Astrocyte (in vitro differentiated cells and primary cell): ENCODE data around the gene FLT1. TPM values are rescaled to one million over a fixed set of nuclear protein-coding genes. Genes with fewer than 3 reads are reported as not detected.

ENCODE experiments used
- DNase-seq: peaks from one replicate; pipeline ENCODE4 v3.0.0-alpha.2; 2010; ENCODE audit warnings: low read depth
- FAIRE-seq: peaks from 2 replicates; lab custom pipeline; 2011; peaks lifted over from hg19 to GRCh38; lab: Jason Lieb, UNC
- H2AFZ ChIP-seq: 2 replicates; pipeline ENCODE4 v1.6.0; 2012; ENCODE audit warnings: low read depth, low read length, inconsistent platforms
- H3K27ac ChIP-seq: 2 replicates; pipeline ENCODE4 v1.5.1; 2011; ENCODE audit warnings: low read depth, low read length, inconsistent platforms
- H3K27me3 ChIP-seq: 2 replicates; pipeline ENCODE4 v1.6.0; 2011; ENCODE audit warnings: low read length, inconsistent platforms; ENCODE audit not compliant: insufficient read depth
- H3K36me3 ChIP-seq: 2 replicates; pipeline ENCODE4 v1.5.1; 2011; ENCODE audit warnings: low read length, inconsistent platforms; ENCODE audit not compliant: insufficient read depth
- H3K4me1 ChIP-seq: 2 replicates; pipeline ENCODE4 v1.5.1; 2011; ENCODE audit warnings: low read length, inconsistent platforms; ENCODE audit not compliant: insufficient read depth
- H3K4me2 ChIP-seq: 2 replicates; pipeline ENCODE4 v1.6.0; 2012; ENCODE audit warnings: low read length, inconsistent platforms
- H3K4me3 ChIP-seq: 2 replicates; pipeline ENCODE4 v1.5.1; 2011; ENCODE audit warnings: low read depth, mild to moderate bottlenecking, low read length, inconsistent platforms; ENCODE audit not compliant: insufficient read depth
- H3K79me2 ChIP-seq: 2 replicates; pipeline ENCODE4 v1.6.0; 2012; ENCODE audit warnings: mild to moderate bottlenecking, low read length, inconsistent platforms; ENCODE audit not compliant: insufficient read depth
- H3K9ac ChIP-seq: 2 replicates; pipeline ENCODE4 v1.6.0; 2012; ENCODE audit warnings: mild to moderate bottlenecking, low read length, inconsistent platforms
- H3K9me3 ChIP-seq: 2 replicates; pipeline ENCODE4 v1.5.1; 2012; ENCODE audit warnings: low read depth, mild to moderate bottlenecking, low read length, inconsistent platforms; ENCODE audit not compliant: insufficient read depth
- H4K20me1 ChIP-seq: 2 replicates; pipeline ENCODE4 v1.6.0; 2012; ENCODE audit warnings: low read length, inconsistent platforms; ENCODE audit not compliant: insufficient read depth
- H3K27ac Mint-ChIP-seq: one replicate; pipeline ENCODE4 v1.8.0; 2021; ENCODE audit warnings: mild to moderate bottlenecking, mixed read lengths; ENCODE audit not compliant: unreplicated experiment
- H3K27me3 Mint-ChIP-seq: one replicate; pipeline ENCODE4 v1.8.0; 2021; ENCODE audit warnings: low read depth, mixed read lengths; ENCODE audit not compliant: unreplicated experiment
- H3K36me3 Mint-ChIP-seq: one replicate; pipeline ENCODE4 v1.8.0; 2021; ENCODE audit warnings: low read depth, mixed read lengths; ENCODE audit not compliant: unreplicated experiment
- H3K4me1 Mint-ChIP-seq: one replicate; pipeline ENCODE4 v1.8.0; 2021; ENCODE audit warnings: low read depth, mixed read lengths; ENCODE audit not compliant: unreplicated experiment
- H3K4me3 Mint-ChIP-seq: one replicate; pipeline ENCODE4 v1.8.0; 2021; ENCODE audit warnings: mild to moderate bottlenecking, moderate library complexity, mixed read lengths; ENCODE audit not compliant: unreplicated experiment
- H3K9me3 Mint-ChIP-seq: one replicate; pipeline ENCODE4 v1.8.0; 2021; ENCODE audit warnings: mild to moderate bottlenecking, mixed read lengths; ENCODE audit not compliant: unreplicated experiment
- EZH2 ChIP-seq: IDR thresholded peaks from 2 replicates; pipeline ENCODE4 v1.6.1; 2012; ENCODE audit warnings: mild to moderate bottlenecking, low read length, inconsistent platforms; ENCODE audit not compliant: insufficient read depth
- total RNA-seq: library from RNA; stranded (reverse); gene quantifications from 2 replicates; pipeline ENCODE4 v1.2.1, GENCODE V29; 2021
- TF ChIP-seq, protein P1 (sequence below): IDR thresholded peaks from 2 replicates; pipeline ENCODE4 v1.5.1; 2011; ENCODE audit warnings: low read depth, mild to moderate bottlenecking, inconsistent platforms, low read length, moderate library complexity; ENCODE audit not compliant: insufficient read depth

The FLT1 gene
- total RNA-seq, 1 donor from 2014 or later, result 7.3 TPM

DNA sequence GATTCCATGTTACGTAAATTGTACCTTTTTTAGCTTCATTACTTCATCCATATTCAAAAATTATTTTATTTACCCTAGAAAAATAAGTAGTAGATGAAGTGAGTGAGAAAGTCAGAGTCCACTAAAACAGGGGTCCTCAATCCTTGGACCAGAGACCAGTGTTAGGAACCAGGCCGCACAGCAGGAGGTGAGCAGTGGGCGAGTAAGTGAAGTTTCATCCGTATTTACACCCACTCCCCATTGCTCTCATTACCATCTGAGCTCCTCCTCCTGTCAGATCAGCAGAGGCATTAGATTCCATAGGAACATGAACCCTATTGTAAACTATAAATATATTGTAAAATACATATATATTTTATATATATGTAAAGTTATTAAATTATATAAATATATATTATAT is 237.6 kb downstream of the FLT1 start:
- no peaks in the 10 kb centered on the region for H3K27me3 ChIP-seq
- Mint-ChIP-seq H3K27me3 (no peaks in the 10 kb centered on the region), H3K36me3 (peaks cover 11% of the 10 kb centered on the region), H3K9me3 (no peaks in the 10 kb centered on the region), H3K4me1 (peaks cover 3% of the 10 kb centered on the region), H3K4me3 (no peak overlapping the region), H3K27ac (no peak overlapping the region)
- TF ChIP-seq, protein P1, sequence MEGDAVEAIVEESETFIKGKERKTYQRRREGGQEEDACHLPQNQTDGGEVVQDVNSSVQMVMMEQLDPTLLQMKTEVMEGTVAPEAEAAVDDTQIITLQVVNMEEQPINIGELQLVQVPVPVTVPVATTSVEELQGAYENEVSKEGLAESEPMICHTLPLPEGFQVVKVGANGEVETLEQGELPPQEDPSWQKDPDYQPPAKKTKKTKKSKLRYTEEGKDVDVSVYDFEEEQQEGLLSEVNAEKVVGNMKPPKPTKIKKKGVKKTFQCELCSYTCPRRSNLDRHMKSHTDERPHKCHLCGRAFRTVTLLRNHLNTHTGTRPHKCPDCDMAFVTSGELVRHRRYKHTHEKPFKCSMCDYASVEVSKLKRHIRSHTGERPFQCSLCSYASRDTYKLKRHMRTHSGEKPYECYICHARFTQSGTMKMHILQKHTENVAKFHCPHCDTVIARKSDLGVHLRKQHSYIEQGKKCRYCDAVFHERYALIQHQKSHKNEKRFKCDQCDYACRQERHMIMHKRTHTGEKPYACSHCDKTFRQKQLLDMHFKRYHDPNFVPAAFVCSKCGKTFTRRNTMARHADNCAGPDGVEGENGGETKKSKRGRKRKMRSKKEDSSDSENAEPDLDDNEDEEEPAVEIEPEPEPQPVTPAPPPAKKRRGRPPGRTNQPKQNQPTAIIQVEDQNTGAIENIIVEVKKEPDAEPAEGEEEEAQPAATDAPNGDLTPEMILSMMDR, result no peak
- no peak for TF ChIP-seq EZH2
- no peak overlapping the region for H3K4me2 ChIP-seq
- H4K20me1 ChIP-seq, result no peaks in the 10 kb centered on the region
- H3K4me3 ChIP-seq, result no peak overlapping the region
- H2AFZ ChIP-seq, result no peak overlapping the region
- H3K9me3 ChIP-seq, result no peaks in the 10 kb centered on the region
- H3K4me1 ChIP-seq, result peaks cover 4% of the 10 kb centered on the region
- no peak overlapping the region for H3K9ac ChIP-seq
- no peaks in the 10 kb centered on the region for H3K79me2 ChIP-seq
- H3K27ac ChIP-seq, result no peak overlapping the region
- H3K36me3 ChIP-seq, result peaks cover 5% of the 10 kb centered on the region
- FAIRE-seq, result no peak
- DNase-seq, result no peak

GRCh38 chr13:28252547-28252946 is 242.4 kb downstream of the FLT1 start:
- no peaks in the 10 kb centered on the region for H3K4me1 Mint-ChIP-seq
- Histone ChIP-seq H3K9me3 (no peaks in the 10 kb centered on the region), H3K27ac (no peak overlapping the region), H3K4me3 (no peak overlapping the region), H3K9ac (no peak overlapping the region), H4K20me1 (no peaks in the 10 kb centered on the region), H3K79me2 (peaks cover 8% of the 10 kb centered on the region), H3K4me1 (no peaks in the 10 kb centered on the region), H3K27me3 (no peaks in the 10 kb centered on the region), H2AFZ (no peak overlapping the region), H3K36me3 (peaks cover 2% of the 10 kb centered on the region), H3K4me2 (no peak overlapping the region)
- H3K27ac Mint-ChIP-seq, result no peak overlapping the region
- FAIRE-seq, result no peak
- TF ChIP-seq, protein P1, result no peak
- no peak for TF ChIP-seq EZH2
- no peaks in the 10 kb centered on the region for H3K9me3 Mint-ChIP-seq
- H3K27me3 Mint-ChIP-seq, result no peaks in the 10 kb centered on the region
- H3K4me3 Mint-ChIP-seq, result no peak overlapping the region
- H3K36me3 Mint-ChIP-seq, result peaks cover 17% of the 10 kb centered on the region
- no peak for DNase-seq

- Histone ChIP-seq H4K20me1 (no peaks in the 10 kb centered on the region), H3K36me3 (peaks cover 2% of the 10 kb centered on the region), H3K9me3 (no peaks in the 10 kb centered on the region), H3K4me2 (no peak overlapping the region), H3K9ac (no peak overlapping the region), H2AFZ (no peak overlapping the region), H3K27me3 (no peaks in the 10 kb centered on the region), H3K4me3 (no peak overlapping the region), H3K79me2 (peaks cover 8% of the 10 kb centered on the region), H3K4me1 (no peaks in the 10 kb centered on the region), H3K27ac (no peak overlapping the region)
- H3K27ac Mint-ChIP-seq, result no peak overlapping the region
- TF ChIP-seq, protein P1, result no peak
- TF ChIP-seq EZH2, result no peak
- FAIRE-seq, result no peak
- no peak for DNase-seq
- H3K4me1 Mint-ChIP-seq, result no peaks in the 10 kb centered on the region
- H3K9me3 Mint-ChIP-seq, result no peaks in the 10 kb centered on the region
- peaks cover 11% of the 10 kb centered on the region for H3K36me3 Mint-ChIP-seq
- no peaks in the 10 kb centered on the region for H3K27me3 Mint-ChIP-seq
- H3K4me3 Mint-ChIP-seq, result no peak overlapping the region
These were observed 243.5 kb downstream of the FLT1 start for GRCh38 chr13:28251466-28251865.
